HepG2 (cell line): Measurements from ENCODE around the gene ARL5C. TPM values are rescaled to one million over a fixed set of nuclear protein-coding genes. Genes with fewer than 3 reads are reported as not detected.

Experiments
- DNMT1 ChIP-seq: sonication (generic); formaldehyde crosslinking; IDR thresholded peaks from 2 replicates; pipeline ENCODE4 v1.5.1; 2020; ENCODE audit warnings: mild to moderate bottlenecking, missing genetic modification reagents
- GABPA ChIP-seq, 2 experiments: IDR thresholded peaks; 2 replicates each; pipeline ENCODE4 v1.6.1; 2011 to 2016; ENCODE audit warnings: low read depth in 2 of 2, low read length in 1 of 2, missing biosample characterization in 1 of 2, missing genetic modification characterization in 1 of 2
- IKZF1 ChIP-seq: fragments of 450-650 bp; IDR thresholded peaks from 2 replicates; pipeline ENCODE4 v1.7.1; 2016
- LCORL ChIP-seq, 2 experiments: fragments of 450-650 bp in 1 of 2; sonication (generic) in 1 of 2; formaldehyde crosslinking in 1 of 2; IDR thresholded peaks; 2 replicates each; pipeline versions ENCODE4 v1.5.0 to v1.6.1; 2017 to 2020; ENCODE audit warnings: antibody characterized with exemption in 1 of 2, missing genetic modification reagents in 1 of 2
- NKX3-1 ChIP-seq: sonication (generic); formaldehyde crosslinking; IDR thresholded peaks from 2 replicates; pipeline ENCODE4 v1.5.0; 2020; ENCODE audit warnings: missing genetic modification reagents
- SOX13 ChIP-seq, 3 experiments: fragments of 450-650 bp in 1 of 3; sonication (generic) in 1 of 3; formaldehyde crosslinking in 1 of 3; IDR thresholded peaks in 2 of 3; conservative IDR thresholded peaks in 1 of 3; 2 replicates each; pipeline versions ENCODE4 v1.5.0 to v1.6.1; 2016 to 2020; ENCODE audit warnings: antibody characterized with exemption in 1 of 3, mild to moderate bottlenecking in 1 of 3, missing compliant biosample characterization in 1 of 3, missing genetic modification reagents in 1 of 3, moderate library complexity in 1 of 3
- YEATS4 ChIP-seq: sonication (generic); formaldehyde crosslinking; IDR thresholded peaks from 2 replicates; pipeline ENCODE4 v1.4.0; 2020; ENCODE audit warnings: missing genetic modification reagents, borderline replicate concordance
- ZBTB20 ChIP-seq: sonication (generic); formaldehyde crosslinking; IDR thresholded peaks from 2 replicates; pipeline ENCODE4 v1.8.1; 2023; ENCODE audit warnings: missing genetic modification reagents, low read depth, mild to moderate bottlenecking, borderline replicate concordance
- ZMYM3 ChIP-seq: sonication (generic); formaldehyde crosslinking; IDR thresholded peaks from 2 replicates; pipeline ENCODE4 v1.5.1; 2020; ENCODE audit warnings: mild to moderate bottlenecking, missing genetic modification reagents
- ZNF235 ChIP-seq: sonication (generic); formaldehyde crosslinking; IDR thresholded peaks from 2 replicates; pipeline ENCODE4 v1.8.1; 2023; ENCODE audit warnings: mild to moderate bottlenecking, missing genetic modification reagents, borderline replicate concordance
- ZNF264 ChIP-seq: sonication (generic); formaldehyde crosslinking; IDR thresholded peaks from 2 replicates; pipeline ENCODE4 v1.4.0; 2020; ENCODE audit warnings: missing genetic modification reagents
- ZNF501 ChIP-seq: sonication (generic); formaldehyde crosslinking; IDR thresholded peaks from 2 replicates; pipeline ENCODE4 v1.5.1; 2020; ENCODE audit warnings: mild to moderate bottlenecking, moderate library complexity, missing genetic modification reagents
- ZNF597 ChIP-seq: sonication (generic); formaldehyde crosslinking; IDR thresholded peaks from 2 replicates; pipeline ENCODE4 v1.5.0; 2020; ENCODE audit warnings: missing genetic modification reagents
- ZNF652 ChIP-seq: IDR thresholded peaks from 2 replicates; pipeline ENCODE4 v1.6.1; 2016; ENCODE audit warnings: low read depth, borderline replicate concordance
- ZNF850 ChIP-seq: sonication (generic); formaldehyde crosslinking; conservative IDR thresholded peaks from 2 replicates; pipeline ENCODE4 v1.9.0; 2021; ENCODE audit warnings: mild to moderate bottlenecking, missing genetic modification reagents
- polyA plus RNA-seq, 8 experiments: library from polyadenylated mRNA; depleted of rRNA in 3 of 8; stranded (reverse) in 7 of 8; unstranded in 1 of 8; fragments of >200 nt; fragmentation: Illumina TruSeq in 4 of 8; extraction: Trizol in 4 of 8; gene quantifications; 2 replicates each; pipeline versions ENCODE4 v1.2.1 to v1.2.3, GENCODE V29; 2011 to 2016; ENCODE audit warnings: low read depth in 4 of 8, missing spikeins in 1 of 8, mixed read lengths in 1 of 8; ENCODE audit not compliant: insufficient read depth in 1 of 8
- total RNA-seq, 5 experiments: library from RNA; depleted of rRNA; stranded (reverse); fragments of >200 nt; fragmentation: Illumina TruSeq; extraction: Trizol; gene quantifications; 2 replicates each; pipeline ENCODE4 v1.2.3, GENCODE V29; 2016; ENCODE audit warnings: low read depth in 1 of 5
- TF ChIP-seq, protein P1 (sequence below): sonication (generic); formaldehyde crosslinking; IDR thresholded peaks from 2 replicates; pipeline ENCODE4 v1.5.0; 2020; ENCODE audit warnings: mild to moderate bottlenecking, missing genetic modification reagents
- TF ChIP-seq, protein P2 (sequence below): sonication (generic); formaldehyde crosslinking; IDR thresholded peaks from 2 replicates; pipeline ENCODE4 v1.5.0; 2020; ENCODE audit warnings: missing genetic modification reagents, mild to moderate bottlenecking, borderline replicate concordance
- TF ChIP-seq, protein P3 (sequence below): sonication (generic); formaldehyde crosslinking; IDR thresholded peaks from 2 replicates; pipeline ENCODE4 v1.4.0; 2020; ENCODE audit warnings: mild to moderate bottlenecking, missing genetic modification reagents
- TF ChIP-seq, protein P4 (sequence below): sonication (generic); formaldehyde crosslinking; IDR thresholded peaks from 2 replicates; pipeline ENCODE4 v1.9.0; 2021; ENCODE audit warnings: missing genetic modification reagents, mild to moderate bottlenecking, borderline replicate concordance
- TF ChIP-seq, protein P5 (sequence below): IDR thresholded peaks from 2 replicates; pipeline ENCODE4 v1.6.1; 2016; ENCODE audit warnings: missing genetic modification reagents, missing compliant biosample characterization

The ARL5C gene
- total and polyA plus RNA-seq, 2 of the 13 experiments (the other 11 are each of a cell fraction or from before 2014, with no cell fraction given) = not detected

GRCh38 chr17:39153599-39154051 lies 12.3 kb downstream of the ARL5C start (continued):
- TF ChIP-seq, protein P1, sequence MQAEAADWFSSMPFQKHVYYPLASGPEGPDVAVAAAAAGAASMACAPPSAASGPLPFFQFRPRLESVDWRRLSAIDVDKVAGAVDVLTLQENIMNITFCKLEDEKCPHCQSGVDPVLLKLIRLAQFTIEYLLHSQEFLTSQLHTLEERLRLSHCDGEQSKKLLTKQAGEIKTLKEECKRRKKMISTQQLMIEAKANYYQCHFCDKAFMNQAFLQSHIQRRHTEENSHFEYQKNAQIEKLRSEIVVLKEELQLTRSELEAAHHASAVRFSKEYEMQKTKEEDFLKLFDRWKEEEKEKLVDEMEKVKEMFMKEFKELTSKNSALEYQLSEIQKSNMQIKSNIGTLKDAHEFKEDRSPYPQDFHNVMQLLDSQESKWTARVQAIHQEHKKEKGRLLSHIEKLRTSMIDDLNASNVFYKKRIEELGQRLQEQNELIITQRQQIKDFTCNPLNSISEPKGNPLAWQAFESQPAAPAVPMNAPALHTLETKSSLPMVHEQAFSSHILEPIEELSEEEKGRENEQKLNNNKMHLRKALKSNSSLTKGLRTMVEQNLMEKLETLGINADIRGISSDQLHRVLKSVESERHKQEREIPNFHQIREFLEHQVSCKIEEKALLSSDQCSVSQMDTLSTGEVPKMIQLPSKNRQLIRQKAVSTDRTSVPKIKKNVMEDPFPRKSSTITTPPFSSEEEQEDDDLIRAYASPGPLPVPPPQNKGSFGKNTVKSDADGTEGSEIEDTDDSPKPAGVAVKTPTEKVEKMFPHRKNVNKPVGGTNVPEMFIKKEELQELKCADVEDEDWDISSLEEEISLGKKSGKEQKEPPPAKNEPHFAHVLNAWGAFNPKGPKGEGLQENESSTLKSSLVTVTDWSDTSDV = no peak
- TF ChIP-seq ZMYM3 (CRISPR knock-in tag) = 0 out of 2 replicates have a peak, but pooled peaks have one; percentile 6
- no peak for TF ChIP-seq LCORL (IDR thresholded peaks at IDR 0.05)
- TF ChIP-seq LCORL (CRISPR knock-in tag; IDR thresholded peaks at IDR 0.05) = no peak
- TF ChIP-seq, protein P2, sequence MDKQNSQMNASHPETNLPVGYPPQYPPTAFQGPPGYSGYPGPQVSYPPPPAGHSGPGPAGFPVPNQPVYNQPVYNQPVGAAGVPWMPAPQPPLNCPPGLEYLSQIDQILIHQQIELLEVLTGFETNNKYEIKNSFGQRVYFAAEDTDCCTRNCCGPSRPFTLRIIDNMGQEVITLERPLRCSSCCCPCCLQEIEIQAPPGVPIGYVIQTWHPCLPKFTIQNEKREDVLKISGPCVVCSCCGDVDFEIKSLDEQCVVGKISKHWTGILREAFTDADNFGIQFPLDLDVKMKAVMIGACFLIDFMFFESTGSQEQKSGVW (CRISPR knock-in tag) = no peak
- TF ChIP-seq, protein P3, sequence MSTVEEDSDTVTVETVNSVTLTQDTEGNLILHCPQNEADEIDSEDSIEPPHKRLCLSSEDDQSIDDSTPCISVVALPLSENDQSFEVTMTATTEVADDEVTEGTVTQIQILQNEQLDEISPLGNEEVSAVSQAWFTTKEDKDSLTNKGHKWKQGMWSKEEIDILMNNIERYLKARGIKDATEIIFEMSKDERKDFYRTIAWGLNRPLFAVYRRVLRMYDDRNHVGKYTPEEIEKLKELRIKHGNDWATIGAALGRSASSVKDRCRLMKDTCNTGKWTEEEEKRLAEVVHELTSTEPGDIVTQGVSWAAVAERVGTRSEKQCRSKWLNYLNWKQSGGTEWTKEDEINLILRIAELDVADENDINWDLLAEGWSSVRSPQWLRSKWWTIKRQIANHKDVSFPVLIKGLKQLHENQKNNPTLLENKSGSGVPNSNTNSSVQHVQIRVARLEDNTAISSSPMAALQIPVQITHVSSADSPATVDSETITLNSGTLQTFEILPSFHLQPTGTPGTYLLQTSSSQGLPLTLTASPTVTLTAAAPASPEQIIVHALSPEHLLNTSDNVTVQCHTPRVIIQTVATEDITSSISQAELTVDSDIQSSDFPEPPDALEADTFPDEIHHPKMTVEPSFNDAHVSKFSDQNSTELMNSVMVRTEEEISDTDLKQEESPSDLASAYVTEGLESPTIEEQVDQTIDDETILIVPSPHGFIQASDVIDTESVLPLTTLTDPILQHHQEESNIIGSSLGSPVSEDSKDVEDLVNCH (CRISPR knock-in tag) = no peak
- no peak for TF ChIP-seq GABPA (IDR thresholded peaks at IDR 0.05; ENCODE audit: low read depth, low read length)
- TF ChIP-seq GABPA (CRISPR knock-in tag; IDR thresholded peaks at IDR 0.05; ENCODE audit: low read depth) = no peak
- TF ChIP-seq DNMT1 = no peak
- peak; percentile 69; the same call in 1 of the 2 replicates for TF ChIP-seq SOX13 (IDR thresholded peaks at IDR 0.05)
- TF ChIP-seq SOX13 (CRISPR knock-in tag; conservative IDR thresholded peaks at IDR 0.05 in 1 of 2, IDR thresholded peaks at IDR 0.05 in 1 of 2) = peak in 1 of 2 experiments; percentile 28; a peak in 1 of 4 replicates
- TF ChIP-seq ZNF850 = 0 out of 2 replicates have a peak, but pooled peaks have one; percentile 86
- 0 out of 2 replicates have a peak, but pooled peaks have one; percentile 69 for TF ChIP-seq ZNF597 (CRISPR knock-in tag)
- TF ChIP-seq, protein P4, sequence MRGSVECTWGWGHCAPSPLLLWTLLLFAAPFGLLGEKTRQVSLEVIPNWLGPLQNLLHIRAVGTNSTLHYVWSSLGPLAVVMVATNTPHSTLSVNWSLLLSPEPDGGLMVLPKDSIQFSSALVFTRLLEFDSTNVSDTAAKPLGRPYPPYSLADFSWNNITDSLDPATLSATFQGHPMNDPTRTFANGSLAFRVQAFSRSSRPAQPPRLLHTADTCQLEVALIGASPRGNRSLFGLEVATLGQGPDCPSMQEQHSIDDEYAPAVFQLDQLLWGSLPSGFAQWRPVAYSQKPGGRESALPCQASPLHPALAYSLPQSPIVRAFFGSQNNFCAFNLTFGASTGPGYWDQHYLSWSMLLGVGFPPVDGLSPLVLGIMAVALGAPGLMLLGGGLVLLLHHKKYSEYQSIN = no peak
- no peak; the same call in 1 of the 2 replicates for TF ChIP-seq ZNF652
- peak; percentile 56; the same call in 1 of the 2 replicates for TF ChIP-seq YEATS4 (CRISPR knock-in tag)
- peak; percentile 72 for TF ChIP-seq NKX3-1 (CRISPR knock-in tag)
- TF ChIP-seq ZNF264 (CRISPR knock-in tag) = 0 out of 2 replicates have a peak, but pooled peaks have one; percentile 45
- no peak for TF ChIP-seq ZBTB20 (CRISPR knock-in tag)
- TF ChIP-seq ZNF235 = no peak; the same call in 1 of the 2 replicates
- no peak for TF ChIP-seq ZNF501
- TF ChIP-seq, protein P5, sequence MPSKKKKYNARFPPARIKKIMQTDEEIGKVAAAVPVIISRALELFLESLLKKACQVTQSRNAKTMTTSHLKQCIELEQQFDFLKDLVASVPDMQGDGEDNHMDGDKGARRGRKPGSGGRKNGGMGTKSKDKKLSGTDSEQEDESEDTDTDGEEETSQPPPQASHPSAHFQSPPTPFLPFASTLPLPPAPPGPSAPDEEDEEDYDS = peak; percentile 23
- no peak for TF ChIP-seq IKZF1
